HUES64 (cell line): ENCODE data around the gene ZBTB25.
A peak's percentile ranks its signal among the peaks of the same experiment; 100 is the strongest.
"Not testable (repeated sequence)": the region's sequence is repeated elsewhere in the genome, so short reads cannot be mapped to it uniquely, and the experiment has no call there.

Source experiments
- H3K27ac ChIP-seq: 2 replicates; pipeline ENCODE4 v1.7.0; 2013; ENCODE audit warnings: low read depth, low read length, inconsistent platforms
- H3K27me3 ChIP-seq: 2 replicates; pipeline ENCODE4 v1.6.1; 2013; ENCODE audit warnings: mild to moderate bottlenecking, low read length; ENCODE audit not compliant: insufficient read depth
- H3K36me3 ChIP-seq: 2 replicates; pipeline ENCODE4 v1.6.1; 2013; ENCODE audit warnings: mild to moderate bottlenecking, low read length; ENCODE audit not compliant: insufficient read depth
- H3K4me1 ChIP-seq: 2 replicates; pipeline ENCODE4 v1.6.1; 2013; ENCODE audit warnings: mild to moderate bottlenecking, low read length, moderate library complexity; ENCODE audit not compliant: insufficient read depth
- H3K4me3 ChIP-seq: 2 replicates; pipeline ENCODE4 v1.5.1; 2013; ENCODE audit warnings: mild to moderate bottlenecking, low read length, moderate library complexity
- H3K9ac ChIP-seq: 2 replicates; pipeline ENCODE4 v1.6.1; 2013; ENCODE audit warnings: mild to moderate bottlenecking, low read depth, low read length
- H3K9me3 ChIP-seq: 2 replicates; pipeline ENCODE4 v1.6.1; 2013; ENCODE audit warnings: low read depth, low read length; ENCODE audit not compliant: insufficient read depth
- WGBS: fragments of 150-250, 120-280 bp; methylation state at CpG from one replicate; pipeline ENCODE4 v1.1.7; 2013; ENCODE audit warnings: missing lambda C conversion rate; 5-methylcytosine and 5-hydroxymethylcytosine counted together

The ZBTB25 gene

DNA sequence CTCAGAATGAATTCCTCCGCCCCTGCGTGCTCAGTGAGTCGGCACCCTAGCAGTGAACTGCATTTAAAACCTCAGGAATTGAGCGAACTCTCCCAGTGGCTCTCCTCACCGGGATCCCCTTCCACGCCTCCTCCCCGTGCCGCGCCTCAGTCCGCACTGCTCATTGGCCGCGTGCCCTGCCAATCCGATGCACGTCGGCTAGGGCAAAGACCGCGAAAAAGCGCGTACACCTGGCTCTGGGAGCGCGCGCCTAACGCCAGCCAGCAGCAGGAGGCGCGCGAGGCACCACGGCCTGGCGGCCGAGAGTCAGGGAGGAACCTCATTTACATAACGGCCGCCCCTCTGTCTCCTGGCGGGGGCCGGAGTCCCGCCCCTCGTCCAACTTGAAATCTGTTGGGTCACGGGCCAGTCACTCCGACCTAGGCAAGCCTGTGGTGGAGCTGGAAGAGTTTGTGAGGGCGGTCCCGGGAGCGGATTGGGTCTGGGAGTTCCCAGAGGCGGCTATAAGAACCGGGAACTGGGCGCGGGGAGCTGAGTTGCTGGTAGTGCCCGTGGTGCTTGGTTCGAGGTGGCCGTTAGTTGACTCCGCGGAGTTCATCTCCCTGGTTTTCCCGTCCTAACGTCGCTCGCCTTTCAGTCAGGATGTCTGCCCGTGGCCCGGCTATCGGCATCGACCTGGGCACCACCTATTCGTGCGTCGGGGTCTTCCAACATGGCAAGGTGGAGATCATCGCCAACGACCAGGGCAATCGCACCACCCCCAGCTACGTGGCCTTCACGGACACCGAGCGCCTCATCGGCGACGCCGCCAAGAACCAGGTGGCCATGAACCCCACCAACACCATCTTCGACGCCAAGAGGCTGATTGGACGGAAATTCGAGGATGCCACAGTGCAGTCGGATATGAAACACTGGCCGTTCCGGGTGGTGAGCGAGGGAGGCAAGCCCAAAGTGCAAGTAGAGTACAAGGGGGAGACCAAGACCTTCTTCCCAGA, 36.9 kb upstream of the ZBTB25 start, which contains the start of gene HSPA2:
TSS of gene HSPA2 (plus strand) at position 534 of the 995 bp plus-strand sequence. CDS start at position 643, 109 bp downstream.
- no peaks in the 10 kb centered on the region for H3K9me3 ChIP-seq
- no peaks in the 10 kb centered on the region for H3K36me3 ChIP-seq
- H3K9ac ChIP-seq: peak within 1 kb of the TSS; percentile 67
- H3K4me1 ChIP-seq: peaks cover 22% of the 10 kb centered on the region
- WGBS: 41% methylated on average over 79 of the region's 79 CpGs
- H3K27me3 ChIP-seq: peaks cover 35% of the 10 kb centered on the region
- H3K27ac ChIP-seq: peak within 1 kb of the TSS; percentile 94
- peak within 1 kb of the TSS; percentile 76 for H3K4me3 ChIP-seq

- Histone ChIP-seq H3K4me3 (no peak overlapping the region), H3K27ac (no peak overlapping the region), H3K9ac (no peak overlapping the region), H3K27me3 (peaks cover 11% of the 10 kb centered on the region), H3K4me1 (peaks cover 3% of the 10 kb centered on the region; the same call in 1 of the 2 replicates), H3K9me3 (no peaks in the 10 kb centered on the region), H3K36me3 (no peaks in the 10 kb centered on the region)
- WGBS: 87% methylated on average over 4 of the region's 4 CpGs
Observed at GRCh38 chr14:64536488-64537245, 33.0 kb upstream of the ZBTB25 start.

- 94% methylated on average over 2 of the region's 2 CpGs for WGBS
- Histone ChIP-seq H3K4me1 (no peaks in the 10 kb centered on the region), H3K27me3 (no peaks in the 10 kb centered on the region), H3K9ac (no peak overlapping the region), H3K4me3 (no peak overlapping the region), H3K9me3 (no peaks in the 10 kb centered on the region), H3K27ac (no peak overlapping the region), H3K36me3 (no peaks in the 10 kb centered on the region)
Observed at GRCh38 chr14:64531567-64531966, 27.9 kb upstream of the ZBTB25 start.

GRCh38 chr14:64525354-64525753, 21.7 kb upstream of the ZBTB25 start:
- Histone ChIP-seq H3K9me3 (no peaks in the 10 kb centered on the region), H3K4me1 (no peaks in the 10 kb centered on the region), H3K27me3 (no peaks in the 10 kb centered on the region), H3K9ac (no peak overlapping the region), H3K27ac (no peak overlapping the region), H3K4me3 (no peak overlapping the region), H3K36me3 (peaks cover 39% of the 10 kb centered on the region)
- no CpG with 5 or more reads among the region's 2 CpGs for WGBS

DNA sequence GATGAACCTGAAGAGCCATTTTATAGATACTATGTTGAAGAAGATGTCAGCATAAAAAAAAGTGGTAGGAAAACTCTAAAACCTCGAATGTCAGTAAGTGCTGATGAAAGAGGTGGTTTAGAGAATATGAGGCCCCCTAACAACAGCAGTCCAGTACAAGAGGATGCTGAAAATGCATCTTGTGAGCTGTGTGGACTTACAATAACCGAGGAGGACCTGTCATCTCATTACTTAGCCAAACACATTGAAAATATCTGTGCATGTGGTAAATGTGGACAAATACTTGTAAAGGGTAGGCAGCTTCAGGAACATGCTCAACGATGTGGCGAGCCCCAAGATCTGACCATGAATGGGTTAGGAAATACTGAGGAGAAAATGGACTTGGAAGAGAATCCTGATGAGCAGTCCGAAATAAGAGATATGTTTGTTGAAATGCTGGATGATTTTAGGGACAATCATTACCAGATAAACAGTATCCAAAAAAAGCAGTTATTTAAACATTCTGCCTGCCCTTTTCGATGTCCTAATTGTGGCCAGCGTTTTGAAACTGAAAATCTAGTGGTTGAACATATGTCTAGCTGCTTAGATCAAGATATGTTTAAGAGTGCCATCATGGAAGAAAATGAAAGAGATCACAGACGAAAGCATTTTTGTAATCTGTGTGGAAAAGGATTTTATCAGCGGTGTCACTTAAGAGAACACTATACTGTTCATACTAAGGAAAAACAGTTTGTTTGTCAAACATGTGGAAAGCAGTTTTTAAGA, 19.1 kb upstream of the ZBTB25 start:
- WGBS: 91% methylated on average over 8 of the region's 9 CpGs
- H3K4me1 ChIP-seq: no peaks in the 10 kb centered on the region
- no peak overlapping the region for H3K27ac ChIP-seq
- H3K4me3 ChIP-seq: no peak overlapping the region
- H3K36me3 ChIP-seq: peaks cover 39% of the 10 kb centered on the region
- H3K9ac ChIP-seq: no peak overlapping the region
- H3K27me3 ChIP-seq: no peaks in the 10 kb centered on the region
- H3K9me3 ChIP-seq: no peaks in the 10 kb centered on the region

DNA sequence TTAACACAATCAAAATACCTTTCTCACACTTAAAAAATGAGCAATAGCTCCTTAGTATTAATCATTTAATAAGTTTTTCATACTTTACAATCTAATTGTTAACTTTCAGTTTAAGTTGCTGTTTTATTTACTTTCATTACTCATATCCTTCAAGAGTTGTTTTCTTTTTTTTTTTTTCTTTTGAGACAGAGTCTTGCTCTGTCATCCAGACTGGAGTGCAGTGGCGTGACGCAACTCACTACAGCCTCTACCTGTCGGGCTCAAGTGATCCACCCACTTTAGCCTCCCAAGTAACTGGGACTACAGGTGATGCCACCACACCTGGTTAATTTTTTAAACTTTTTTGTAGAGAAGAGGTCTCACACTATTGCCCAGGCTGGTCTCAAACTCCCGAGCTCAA, 17.1 kb upstream of the ZBTB25 start:
- Histone ChIP-seq H3K9me3 (no peaks in the 10 kb centered on the region), H3K4me1 (no peaks in the 10 kb centered on the region), H3K4me3 (no peak overlapping the region), H3K27me3 (no peaks in the 10 kb centered on the region), H3K9ac (no peak overlapping the region), H3K27ac (no peak overlapping the region), H3K36me3 (peaks cover 39% of the 10 kb centered on the region)
- WGBS: 96% methylated on average over 4 of the region's 4 CpGs

DNA sequence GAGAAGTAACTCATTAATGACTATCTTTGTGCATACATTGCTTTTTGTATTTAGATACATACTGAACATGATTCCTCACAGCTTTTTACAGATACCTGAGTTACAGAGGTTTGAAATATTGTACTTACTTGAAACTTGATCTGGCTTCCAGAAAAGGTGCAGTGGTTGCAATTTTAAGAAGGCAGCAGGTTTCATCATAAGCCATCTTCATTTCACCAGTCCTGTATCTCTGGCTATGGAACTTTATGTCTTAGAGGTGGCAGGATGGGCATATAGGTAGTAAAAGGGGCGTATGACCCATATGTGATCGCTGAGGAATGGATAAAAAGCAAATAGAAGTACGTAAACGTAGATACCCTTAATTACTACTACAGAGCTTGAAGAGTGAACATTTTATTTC, 14.6 kb upstream of the ZBTB25 start:
- H3K27me3 ChIP-seq: no peaks in the 10 kb centered on the region
- no peaks in the 10 kb centered on the region for H3K4me1 ChIP-seq
- WGBS: 97% methylated on average over 4 of the region's 4 CpGs
- H3K36me3 ChIP-seq: peaks cover 22% of the 10 kb centered on the region
- no peaks in the 10 kb centered on the region for H3K9me3 ChIP-seq
- H3K4me3 ChIP-seq: no peak overlapping the region
- H3K27ac ChIP-seq: no peak overlapping the region
- H3K9ac ChIP-seq: no peak overlapping the region

- 95% methylated on average over 6 of the region's 6 CpGs for WGBS
- H3K9ac ChIP-seq, H3K4me1 ChIP-seq: not testable (repeated sequence)
Observed at GRCh38 chr14:64517667-64518066, 14.0 kb upstream of the ZBTB25 start.

DNA sequence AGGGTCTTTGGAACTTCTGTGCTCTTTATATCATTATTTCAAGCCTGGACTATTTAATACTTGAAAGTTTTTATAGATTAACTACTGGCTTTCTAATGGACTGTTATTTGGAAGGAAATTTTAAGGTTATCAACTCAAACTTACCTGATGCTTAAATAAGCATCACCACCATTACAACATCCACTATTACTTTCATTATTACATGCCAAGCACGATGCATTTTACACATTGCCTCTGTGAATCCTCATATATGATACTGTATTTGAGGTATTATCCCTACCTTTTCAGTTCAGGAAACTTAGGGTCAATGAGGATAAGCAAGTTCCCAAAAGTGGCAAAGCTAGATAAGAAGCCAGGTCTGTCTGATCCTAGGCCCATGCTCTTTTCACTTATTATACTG, 13.3 kb upstream of the ZBTB25 start:
- no peak overlapping the region for H3K27ac ChIP-seq
- no peak overlapping the region for H3K4me3 ChIP-seq
- 86% methylated on average over 1 of the region's 1 CpG for WGBS
- H3K9ac ChIP-seq: no peak overlapping the region
- H3K9me3 ChIP-seq: no peaks in the 10 kb centered on the region
- H3K27me3 ChIP-seq: no peaks in the 10 kb centered on the region
- H3K4me1 ChIP-seq: no peaks in the 10 kb centered on the region
- peaks cover 10% of the 10 kb centered on the region for H3K36me3 ChIP-seq

More at GRCh38 chr14:64517667-64518066, 14.0 kb upstream of the ZBTB25 start:
- not testable (repeated sequence) for H3K27me3 ChIP-seq, H3K27ac ChIP-seq, H3K9me3 ChIP-seq, H3K4me3 ChIP-seq
- peaks cover 17% of the 10 kb centered on the region for H3K36me3 ChIP-seq

DNA sequence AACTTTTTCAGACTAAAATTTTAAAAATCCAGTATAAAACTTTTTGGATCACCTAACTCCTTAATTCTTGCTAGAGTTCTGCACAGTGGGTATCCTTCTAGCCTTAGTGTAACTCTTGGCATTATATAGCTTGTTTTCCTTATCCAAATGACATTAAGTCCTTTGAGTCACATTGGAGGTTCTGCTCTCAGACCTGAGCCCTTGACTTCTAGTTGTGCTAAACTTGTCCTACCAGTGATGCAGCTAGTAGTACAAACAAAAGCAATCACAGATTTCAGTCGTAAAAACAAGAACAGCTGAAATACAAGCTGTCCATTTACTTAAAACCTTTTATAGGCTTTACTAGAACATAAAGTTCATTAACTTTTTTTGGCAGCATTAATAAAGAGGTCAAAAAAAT, 11.4 kb upstream of the ZBTB25 start:
- Histone ChIP-seq H3K36me3 (no peaks in the 10 kb centered on the region; the same call in 1 of the 2 replicates), H3K4me3 (no peak overlapping the region), H3K9ac (no peak overlapping the region), H3K9me3 (no peaks in the 10 kb centered on the region), H3K4me1 (peaks cover 7% of the 10 kb centered on the region; the same call in 1 of the 2 replicates), H3K27me3 (no peaks in the 10 kb centered on the region), H3K27ac (no peak overlapping the region)
- WGBS: 97% methylated on average over 1 of the region's 1 CpG
